Peyer's patch (tissue), 4 donors: ENCODE data around the gene ZNF24. TPM values are rescaled to one million over a fixed set of nuclear protein-coding genes. Genes with fewer than 3 reads are reported as not detected.
A peak's percentile ranks its signal among the peaks of the same experiment; 100 is the strongest.

Experiments used
- DNase-seq, 3 donors: peaks; one replicate each; pipeline ENCODE4 v3.0.0-alpha.2; 2017 to 2019
- H3K27ac ChIP-seq, 4 donors: fragments of 200-600 bp; sonication (generic); one replicate each; pipeline ENCODE4 v1.5.1; 2016 to 2019
- H3K27me3 ChIP-seq, 2 donors: fragments of 200-600 bp; sonication (generic); one replicate each; pipeline ENCODE4 v1.5.1; 2019
- H3K36me3 ChIP-seq, 3 donors: fragments of 200-600 bp; sonication (generic); one replicate each; pipeline ENCODE4 v1.5.1; 2016 to 2019
- H3K4me1 ChIP-seq, 4 donors: fragments of 200-600 bp; sonication (generic); one replicate each; pipeline ENCODE4 v1.5.1; 2016 to 2019
- H3K4me3 ChIP-seq, 4 donors: fragments of 200-600 bp; sonication (generic); 1 replicate in 3 of 4; 2 replicates in 1 of 4; pipeline ENCODE4 v1.5.1; 2016 to 2019; ENCODE audit warnings: mild to moderate bottlenecking in 1 of 4
- H3K9me3 ChIP-seq, 4 donors: fragments of 200-600 bp; sonication (generic); one replicate each; pipeline ENCODE4 v1.5.1; 2016 to 2019; ENCODE audit warnings: mild to moderate bottlenecking in 1 of 4
- CTCF ChIP-seq, 6 experiments: fragments of 450-650 bp in 4 of 6; fragments of 200-600 bp in 2 of 6; sonication (generic) in 1 of 6; IDR thresholded peaks; one replicate each; pipeline ENCODE4 v1.5.1; 2017 to 2019; ENCODE audit warnings: antibody characterized with exemption in 6 of 6, mild to moderate bottlenecking in 3 of 6, moderate library complexity in 1 of 6
- POLR2A ChIP-seq, 2 donors: fragments of 450-650 bp; IDR thresholded peaks; one replicate each; pipeline ENCODE4 v1.5.1; 2017; ENCODE audit warnings: antibody characterized with exemption in 2 of 2, mild to moderate bottlenecking in 2 of 2, moderate library complexity in 2 of 2
- total RNA-seq, 4 donors: library from RNA; depleted of rRNA; stranded (reverse); fragments of >200 nt; gene quantifications; one replicate each; pipeline ENCODE4 v1.1.0, GENCODE V29; 2016

The ZNF24 gene
- total RNA-seq, 4 donors from 2014 or later, result 22.8 to 36.3 (median 30.2) TPM

DNA sequence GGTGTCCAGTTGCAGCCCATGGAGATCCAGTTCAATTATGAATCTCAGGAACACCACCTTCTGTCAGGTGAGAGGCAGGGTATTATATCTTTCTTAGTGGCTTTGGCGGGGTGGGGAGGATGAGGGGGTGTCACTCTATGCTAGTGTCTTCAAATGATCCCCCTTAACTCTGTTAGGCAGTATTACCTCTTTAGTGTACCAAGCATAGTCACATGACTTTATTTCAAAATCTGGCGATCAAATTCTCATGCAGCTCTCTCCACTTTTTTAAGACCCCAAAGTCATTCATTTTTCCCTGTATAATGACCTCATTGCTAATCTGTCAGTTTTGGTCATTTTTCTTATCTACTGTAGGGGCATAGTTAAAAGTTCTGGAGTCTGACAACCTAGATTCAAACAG is 53.1 kb downstream of the ZNF24 start:
- H3K4me3 ChIP-seq, result peak overlapping the region; percentile 66 to 77 (median 70)

GRCh38 chr18:35290094-35290735 is 54.0 kb downstream of the ZNF24 start, which contains the start of gene ZSCAN30:
Gene ZSCAN30, minus strand, starts transcription at chr18:35290229. Its CDS starts 25,877 bp downstream, at chr18:35264352.
- peak within 1 kb of the TSS; percentile 75 to 83 (median 78) for H3K27ac ChIP-seq
- H3K36me3 ChIP-seq, result no peaks in the 10 kb centered on the region
- peak; percentile 63 to 68 for TF ChIP-seq POLR2A (IDR thresholded peaks at IDR 0.05)
- no peak for TF ChIP-seq CTCF (IDR thresholded peaks at IDR 0.05)
- H3K9me3 ChIP-seq, result no peaks in the 10 kb centered on the region
- peaks cover 0 to 18% (median 3%) of the 10 kb centered on the region in 4 donors for H3K4me1 ChIP-seq
- DNase-seq, result peak; percentile 91 to 97 (median 97)
- peak within 1 kb of the TSS; percentile 66 to 77 (median 70) for H3K4me3 ChIP-seq
- H3K27me3 ChIP-seq, result no peaks in the 10 kb centered on the region

More for the DNA sequence above, 53.1 kb downstream of the ZNF24 start:
- Histone ChIP-seq H3K27me3 (no peaks in the 10 kb centered on the region), H3K36me3 (no peaks in the 10 kb centered on the region), H3K9me3 (no peaks in the 10 kb centered on the region), H3K27ac (no peak overlapping the region), H3K4me1 (peaks cover 0 to 18% (median 3%) of the 10 kb centered on the region in 4 donors)
- DNase-seq, result no peak
- TF ChIP-seq CTCF (IDR thresholded peaks at IDR 0.05) (no peak), POLR2A (IDR thresholded peaks at IDR 0.05) (no peak)

GRCh38 chr18:35289727-35290093 is 54.5 kb downstream of the ZNF24 start:
- peak in 1 of 3 donors; percentile 41 for DNase-seq
- H3K27me3 ChIP-seq, result no peaks in the 10 kb centered on the region
- peak overlapping the region; percentile 66 to 77 (median 70) for H3K4me3 ChIP-seq
- H3K27ac ChIP-seq, result peak overlapping the region; percentile 75 to 83 (median 78)
- H3K9me3 ChIP-seq, result no peaks in the 10 kb centered on the region
- no peak for TF ChIP-seq POLR2A (IDR thresholded peaks at IDR 0.05)
- TF ChIP-seq CTCF (IDR thresholded peaks at IDR 0.05), result no peak
- H3K4me1 ChIP-seq, result peaks cover 0 to 18% (median 3%) of the 10 kb centered on the region in 4 donors
- no peaks in the 10 kb centered on the region for H3K36me3 ChIP-seq

DNA sequence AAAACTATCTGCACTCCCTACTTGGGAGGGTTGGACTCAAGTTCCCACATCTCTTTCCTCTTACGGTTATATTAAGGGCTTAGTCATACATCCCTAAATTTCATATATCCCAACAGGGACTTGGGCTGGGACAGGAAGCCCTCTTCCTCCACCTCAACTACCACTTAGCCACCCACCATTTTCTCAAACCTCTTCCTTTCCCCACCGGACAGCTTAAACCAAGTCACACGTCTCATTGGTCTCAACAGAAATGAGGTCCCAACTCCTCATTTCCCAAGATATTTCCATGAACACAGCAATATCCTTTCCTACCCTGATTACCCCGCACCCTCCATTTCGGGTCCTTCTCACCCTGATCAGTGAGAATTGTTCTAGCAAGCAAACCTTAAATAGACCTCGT is 54.9 kb downstream of the ZNF24 start:
- DNase-seq, result no peak
- Histone ChIP-seq H3K4me3 (peak overlapping the region; percentile 66 to 77 (median 70)), H3K4me1 (peaks cover 0 to 18% (median 3%) of the 10 kb centered on the region in 4 donors), H3K36me3 (no peaks in the 10 kb centered on the region), H3K27ac (peak overlapping the region; percentile 75 to 83 (median 78)), H3K27me3 (no peaks in the 10 kb centered on the region), H3K9me3 (no peaks in the 10 kb centered on the region)
- TF ChIP-seq POLR2A (IDR thresholded peaks at IDR 0.05), result no peak
- no peak for TF ChIP-seq CTCF (IDR thresholded peaks at IDR 0.05)

GRCh38 chr18:35284841-35285240 is 59.4 kb downstream of the ZNF24 start:
- no peak for DNase-seq
- Histone ChIP-seq H3K4me3 (no peak overlapping the region), H3K27ac (no peak overlapping the region), H3K4me1 (peaks cover 0 to 7% (median 0%) of the 10 kb centered on the region in 4 donors), H3K9me3 (no peaks in the 10 kb centered on the region), H3K36me3 (no peaks in the 10 kb centered on the region), H3K27me3 (no peaks in the 10 kb centered on the region)
- TF ChIP-seq POLR2A (IDR thresholded peaks at IDR 0.05) (no peak), CTCF (IDR thresholded peaks at IDR 0.05) (no peak)
